ENCODE results near the gene SINHCAF.
"Not testable (repeated sequence)": the region's sequence is repeated elsewhere in the genome, so short reads cannot be mapped to it uniquely, and the experiment has no call there.

SINHCAF gene

DNA sequence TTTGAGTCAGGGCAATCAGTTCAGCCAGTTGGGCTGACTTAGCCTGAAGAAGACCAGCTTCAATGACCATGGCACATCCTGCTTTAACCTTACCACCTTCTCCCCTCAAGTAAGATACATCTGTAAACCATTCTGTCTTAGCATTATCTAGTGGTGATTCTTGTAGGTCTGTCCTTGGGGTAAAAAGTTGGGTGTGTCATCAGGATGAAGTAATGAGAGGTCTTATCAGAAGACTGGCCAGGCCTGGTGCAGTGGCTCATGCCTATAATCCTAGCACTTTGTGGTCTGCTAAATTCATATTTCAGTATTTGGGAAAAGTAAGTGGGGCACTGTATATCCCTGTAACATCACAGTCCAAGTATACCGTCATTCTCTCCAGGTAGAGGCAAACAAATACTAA, 19.1 kb downstream of the SINHCAF start:
- FAIRE-seq = no peak

DNA sequence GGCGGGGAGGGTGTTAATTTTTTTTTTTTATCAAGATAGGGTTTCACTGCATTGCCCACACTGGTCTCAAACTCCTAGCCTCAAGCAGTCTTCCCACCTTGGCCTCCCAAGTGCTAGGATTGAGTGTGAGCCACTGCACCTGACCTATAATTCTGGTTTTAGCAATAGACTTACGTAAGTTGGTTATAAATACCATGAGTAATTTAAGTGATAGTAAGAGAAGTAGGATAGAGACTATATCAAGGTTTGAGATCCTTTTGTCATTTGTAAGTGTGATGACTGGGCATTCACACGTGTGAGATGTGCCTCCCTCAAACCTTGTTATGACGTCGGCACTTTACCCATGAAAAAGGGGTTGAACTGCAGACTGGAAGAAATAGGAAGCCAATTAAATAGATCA, 22.5 kb downstream of the SINHCAF start:
- no peak for FAIRE-seq

DNA sequence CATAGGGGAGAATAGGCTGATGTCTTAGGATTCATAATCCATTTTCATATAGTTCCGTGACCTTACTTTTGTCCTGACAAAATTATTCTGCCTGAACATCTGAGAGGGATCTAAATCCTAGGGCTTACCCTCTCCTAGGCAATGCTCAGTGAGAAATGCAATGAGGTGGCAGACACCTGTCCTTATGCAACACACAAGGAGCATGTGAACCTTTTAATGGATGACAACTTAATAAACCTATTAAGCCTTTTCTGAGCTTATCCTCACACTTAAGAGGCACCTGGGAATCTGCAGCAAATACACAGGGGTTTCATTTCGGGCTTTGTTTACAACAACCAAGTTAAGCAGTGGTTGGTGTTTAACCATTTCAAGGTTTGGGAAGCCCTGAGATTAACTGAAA, 24.6 kb downstream of the SINHCAF start:
- no peak for FAIRE-seq

DNA sequence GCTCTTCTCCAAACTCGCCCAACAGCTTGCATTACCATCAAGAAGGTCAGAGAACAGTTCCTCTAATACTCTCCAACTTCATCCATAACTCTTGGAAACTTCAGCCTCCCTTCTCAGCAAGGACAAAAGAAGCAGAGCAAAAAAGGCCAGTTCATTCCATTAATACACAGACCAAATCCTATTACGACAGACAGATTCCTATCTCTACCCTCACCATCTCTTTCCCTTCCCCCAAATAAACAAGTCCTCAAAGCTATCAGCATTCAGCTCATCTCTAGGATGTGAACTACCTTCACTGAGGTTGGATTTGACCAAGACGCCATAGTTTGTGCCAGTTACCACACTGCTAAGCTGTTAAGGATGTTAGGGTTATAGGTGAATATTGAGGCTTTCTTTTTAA, 25.2 kb downstream of the SINHCAF start:
- no peak for FAIRE-seq

DNA sequence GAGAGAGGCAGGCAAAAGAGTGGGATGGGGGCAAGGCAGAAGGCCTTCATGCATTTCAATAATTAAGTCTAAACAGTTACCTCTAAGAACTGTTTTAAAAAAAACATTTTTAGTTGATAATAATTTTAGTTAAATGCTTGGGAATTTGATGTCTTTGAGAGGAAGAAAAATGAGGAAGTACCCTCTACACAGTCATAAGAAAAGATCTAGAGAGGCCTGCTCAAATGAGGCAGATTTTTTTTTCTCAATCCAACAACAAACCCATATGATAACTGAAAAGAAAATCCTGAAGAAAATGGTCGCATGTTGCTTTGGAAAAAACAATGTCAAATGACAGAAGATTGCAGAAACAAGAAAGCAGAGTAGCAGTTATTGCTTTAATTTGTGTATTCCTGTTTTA, 25.6 kb downstream of the SINHCAF start:
- FAIRE-seq = no peak

DNA sequence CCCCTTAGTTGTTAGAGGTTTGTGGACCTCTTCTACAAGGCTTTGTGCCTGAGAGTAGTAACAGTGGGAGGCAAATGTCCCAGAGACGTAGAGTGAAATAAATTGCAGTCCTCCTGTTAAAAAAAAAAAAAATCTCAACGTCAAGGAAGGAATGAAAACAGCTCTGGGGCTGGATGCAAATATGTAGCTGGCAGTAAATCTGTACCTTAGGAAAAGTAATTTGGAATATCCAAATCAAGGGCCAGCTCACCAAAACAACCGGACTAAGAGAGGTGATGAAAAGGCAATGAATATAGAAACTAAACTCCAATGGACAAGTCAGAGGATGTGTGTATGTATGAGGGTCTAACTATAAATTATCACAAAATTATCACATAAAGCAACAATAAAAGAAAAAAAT, 27.0 kb downstream of the SINHCAF start:
- FAIRE-seq = no peak

DNA sequence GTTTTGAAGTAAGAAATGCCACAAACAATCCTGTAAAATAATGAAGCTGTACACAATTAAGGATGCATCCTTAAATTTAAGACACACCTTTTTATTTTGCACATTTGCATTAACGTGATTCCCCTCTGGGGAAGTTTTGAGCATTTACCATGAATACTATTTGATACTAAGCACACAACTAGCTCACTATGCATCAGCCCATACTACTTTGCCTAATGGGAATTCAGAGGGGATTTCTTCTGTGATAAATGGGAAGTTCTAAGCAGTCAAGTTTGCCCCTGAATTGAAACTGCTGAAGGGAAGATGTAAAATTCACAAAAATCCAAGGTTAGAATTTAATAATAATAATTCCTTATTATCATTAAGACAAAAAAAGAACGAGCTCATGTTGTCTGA, 27.4 kb downstream of the SINHCAF start:
- FAIRE-seq = no peak

DNA sequence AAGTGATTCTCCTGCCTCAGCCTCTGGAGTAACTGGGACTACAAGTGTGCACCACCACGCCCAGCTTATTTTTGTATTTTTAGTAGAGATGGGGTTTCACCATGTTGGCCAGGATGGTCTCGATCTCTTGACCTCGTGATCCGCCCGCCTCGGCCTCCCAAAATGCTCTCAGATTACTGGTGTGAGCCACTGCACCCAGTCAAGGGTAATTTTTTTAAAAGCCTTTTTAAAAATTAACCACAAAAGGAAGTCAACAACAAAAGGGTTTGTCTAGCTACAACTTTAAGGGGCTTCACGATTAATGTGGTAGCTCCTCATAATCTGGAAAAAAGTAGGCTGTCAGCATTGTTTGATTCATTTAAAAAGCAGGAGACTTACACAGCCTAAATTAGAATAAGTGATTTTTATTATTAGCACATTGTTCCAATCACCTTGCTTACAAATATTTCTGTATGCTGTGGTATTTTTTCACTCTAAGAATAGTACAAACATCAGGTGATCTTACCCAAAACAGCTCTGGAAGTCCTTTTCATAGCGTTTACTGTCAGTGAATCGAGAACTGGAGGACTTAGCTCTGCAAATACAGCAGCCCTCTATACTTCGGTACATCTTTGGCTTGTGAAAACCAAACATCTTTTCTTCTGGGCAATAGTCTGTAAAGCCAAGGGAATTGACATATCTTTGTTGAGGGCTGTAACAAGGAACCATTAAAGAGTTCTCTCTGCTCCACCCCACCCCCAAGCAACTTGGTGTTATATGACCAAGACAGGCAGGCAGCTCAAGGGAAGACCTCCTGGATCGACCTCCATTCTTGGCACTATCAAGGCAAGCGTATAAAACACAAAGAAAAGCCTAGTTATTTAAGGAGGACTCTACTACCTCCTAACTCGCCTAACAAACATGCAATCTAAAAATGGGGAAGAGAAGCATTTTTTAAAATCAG, 28.1 kb downstream of the SINHCAF start:
- FAIRE-seq = no peak

DNA sequence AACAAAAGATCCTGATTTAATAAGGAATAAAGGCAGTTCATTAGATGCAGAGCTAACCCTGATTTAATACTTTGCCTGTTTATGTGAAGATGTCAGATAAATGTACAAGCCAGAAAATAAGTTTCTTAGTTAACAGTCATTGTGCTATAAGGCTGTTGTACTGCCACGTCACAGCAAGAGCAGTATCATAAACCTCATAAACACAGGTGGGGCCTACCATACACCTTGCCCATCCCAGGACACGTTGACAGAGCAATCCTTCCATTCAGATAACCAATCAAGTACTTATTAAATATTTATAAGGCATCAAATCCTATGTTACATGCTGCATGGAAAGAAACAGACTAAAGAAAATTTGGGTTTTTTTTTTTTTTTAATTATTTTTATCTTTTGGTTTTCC, 36.5 kb downstream of the SINHCAF start:
- no peak for FAIRE-seq

DNA sequence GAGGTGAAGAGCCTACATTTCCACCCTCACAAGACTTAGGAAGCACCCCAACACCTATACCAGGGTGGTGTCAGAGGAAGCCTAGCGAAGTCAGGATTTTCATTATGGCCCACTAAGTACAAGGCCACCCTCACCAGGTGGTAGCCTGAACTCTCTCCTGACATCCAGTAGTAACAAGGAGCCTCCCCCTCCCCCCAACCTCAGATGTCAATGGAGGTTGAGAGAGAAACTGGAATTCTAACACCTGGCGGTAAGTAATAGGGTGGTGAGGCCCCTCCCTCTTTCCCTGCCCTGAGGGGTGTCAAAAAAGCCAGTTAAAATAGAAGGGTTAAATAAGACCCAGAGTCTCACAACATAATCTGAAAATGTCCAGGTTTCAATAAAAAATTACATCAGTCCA, 37.6 kb downstream of the SINHCAF start:
- no peak for FAIRE-seq

DNA sequence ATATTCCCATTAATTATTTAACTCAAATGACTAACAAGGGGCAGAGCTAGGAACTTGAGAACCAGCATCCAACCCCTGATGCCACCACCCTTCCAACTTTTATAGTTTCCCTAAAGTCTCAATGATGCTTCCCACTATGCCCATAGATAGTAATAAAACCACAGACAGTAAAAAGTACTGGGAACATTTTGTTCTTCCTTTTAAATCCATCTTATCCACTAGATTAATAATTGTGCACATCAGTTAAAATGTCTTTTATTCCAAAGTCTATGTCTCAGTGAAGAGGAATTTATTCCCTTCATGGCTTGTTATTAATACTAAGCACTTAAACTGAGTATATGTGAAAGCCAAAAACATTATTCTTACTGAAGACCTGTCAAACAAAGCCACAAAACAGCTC, 45.8 kb downstream of the SINHCAF start:
- no peak for FAIRE-seq

DNA sequence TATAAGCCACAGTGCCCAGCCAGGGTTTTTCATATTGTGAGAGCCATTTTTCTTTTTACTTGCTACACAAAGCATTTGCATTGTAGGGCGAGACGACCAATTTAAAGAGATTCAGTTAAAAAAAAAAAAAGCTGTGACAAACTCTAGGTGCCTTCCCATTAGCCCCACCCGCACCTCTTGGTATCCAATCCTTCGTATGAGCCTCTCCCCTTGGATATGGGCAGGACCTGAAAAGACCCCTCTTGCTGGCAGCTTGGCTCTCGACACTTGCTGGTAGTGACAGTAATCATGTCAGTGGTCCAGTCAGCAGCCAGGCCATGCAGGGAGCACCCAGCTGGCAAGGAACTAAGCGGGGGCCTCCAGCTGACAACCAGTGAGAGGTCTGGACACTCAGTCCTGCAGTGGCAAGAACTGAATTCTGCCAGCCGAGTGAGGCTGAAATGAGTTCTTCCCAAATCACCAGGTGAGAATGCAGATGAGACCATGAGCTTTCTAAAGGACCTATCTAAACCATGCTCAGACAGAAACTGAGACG, 46.5 kb downstream of the SINHCAF start:
- no peak for FAIRE-seq

DNA sequence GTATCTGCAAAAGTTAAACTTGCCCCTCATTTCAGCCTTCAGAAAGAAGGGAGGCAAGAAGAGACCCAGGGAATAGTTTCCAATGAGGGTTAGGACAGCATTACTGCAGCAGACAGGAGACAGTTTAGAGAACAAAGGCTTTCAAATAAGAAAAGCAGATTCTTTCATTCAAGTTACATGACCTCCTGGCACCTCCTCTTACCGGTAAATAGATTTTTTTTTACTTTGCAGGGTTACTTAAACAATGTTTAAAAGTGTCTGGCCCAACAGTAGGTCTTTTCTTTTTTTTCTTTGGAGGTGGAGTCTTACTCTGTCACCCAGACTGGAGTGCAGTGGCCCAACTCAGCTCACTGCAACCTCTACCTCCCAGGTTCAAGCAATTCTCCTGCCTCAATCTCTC, 47.1 kb downstream of the SINHCAF start:
- FAIRE-seq = no peak

DNA sequence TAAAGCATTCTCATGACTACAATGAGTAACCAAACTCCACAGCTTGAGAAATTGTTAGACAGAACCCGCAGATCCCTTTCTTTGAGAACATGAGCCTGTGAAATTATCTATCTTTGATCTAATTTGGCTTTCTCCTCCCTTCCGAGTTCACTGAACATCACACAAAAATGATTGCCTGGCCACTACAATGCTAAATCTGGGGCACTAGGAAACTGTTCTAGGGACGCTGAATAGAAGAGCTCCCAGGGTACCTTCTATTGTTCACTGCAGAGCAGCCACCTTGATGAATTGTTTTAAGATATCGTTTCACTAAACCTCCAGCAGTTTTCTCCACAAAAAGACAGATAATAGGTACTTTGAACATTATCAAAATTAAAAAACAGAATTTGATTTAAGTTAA, 47.5 kb downstream of the SINHCAF start:
- no peak for FAIRE-seq

DNA sequence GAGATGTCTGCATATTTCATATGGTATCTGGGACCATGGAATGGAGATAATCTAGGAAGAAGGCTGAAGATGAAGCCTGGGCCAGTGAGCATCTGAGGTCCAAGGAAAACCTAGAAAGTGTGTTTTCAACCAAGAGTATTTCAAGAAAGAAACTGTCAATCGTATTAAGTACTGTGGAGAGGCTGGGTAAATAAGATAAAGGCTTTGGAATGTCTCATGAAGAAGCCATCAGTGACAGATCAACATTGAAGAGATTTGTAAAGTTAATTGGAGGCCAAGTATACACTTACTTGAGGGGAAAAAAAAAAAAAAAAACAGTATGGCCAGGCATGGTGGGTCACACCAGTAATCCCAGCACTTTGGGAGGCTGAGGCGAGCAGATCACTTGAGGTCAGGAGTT, 48.9 kb downstream of the SINHCAF start:
- no peak for FAIRE-seq

DNA sequence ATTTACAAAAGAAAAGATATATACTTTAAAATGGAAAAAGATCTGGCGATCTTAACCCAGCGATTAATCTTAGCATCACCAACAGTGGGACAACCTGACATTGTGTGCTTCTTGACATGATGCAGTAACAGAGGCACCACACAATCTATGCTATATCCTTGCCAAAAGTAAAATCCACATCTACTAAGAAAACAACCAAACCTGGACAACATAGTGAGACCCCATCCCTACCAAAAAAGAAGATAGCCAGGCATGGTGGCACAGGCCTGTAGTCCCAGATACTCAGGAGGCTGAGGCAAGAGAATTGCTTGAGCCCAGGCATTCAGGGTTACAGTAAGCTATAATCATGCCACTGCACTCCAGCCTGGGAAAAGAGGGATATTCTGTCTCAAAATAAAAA, 50.5 kb downstream of the SINHCAF start:
- FAIRE-seq = no peak

DNA sequence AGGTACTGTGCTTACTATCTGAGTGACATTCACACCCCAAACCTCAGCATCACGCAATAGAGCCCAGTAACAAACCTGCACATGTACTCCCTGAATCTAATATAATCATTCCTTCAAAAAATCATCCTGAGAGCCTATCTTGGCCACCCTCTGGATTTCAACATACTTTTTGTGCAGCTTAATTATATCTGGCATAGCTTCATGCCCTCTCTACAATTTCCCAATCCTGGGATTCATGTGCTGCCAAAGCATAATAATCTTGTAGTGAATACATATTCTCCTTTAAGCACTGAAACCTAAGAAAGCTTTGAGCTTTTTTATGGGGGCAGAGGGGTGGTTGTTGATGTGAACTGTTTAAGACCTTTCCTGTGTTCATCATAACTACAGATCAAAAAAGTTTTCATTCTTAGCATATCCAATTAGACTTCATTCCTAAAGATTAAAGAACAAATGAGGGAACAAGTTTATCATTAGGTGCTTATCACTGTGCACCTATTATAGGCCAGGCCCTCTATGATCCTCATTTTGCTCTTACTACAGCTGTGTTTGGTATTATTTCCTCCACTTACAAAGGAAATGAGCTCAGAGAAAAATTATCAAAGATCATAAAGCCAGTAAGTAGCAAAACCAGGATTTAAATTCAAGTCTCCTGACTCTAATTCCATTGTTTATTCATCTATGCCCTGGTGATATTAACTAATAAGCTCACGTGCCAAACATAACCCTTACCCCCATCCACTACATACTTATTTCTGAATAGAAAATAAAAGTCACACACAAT, 51.2 kb downstream of the SINHCAF start:
- FAIRE-seq = no peak

DNA sequence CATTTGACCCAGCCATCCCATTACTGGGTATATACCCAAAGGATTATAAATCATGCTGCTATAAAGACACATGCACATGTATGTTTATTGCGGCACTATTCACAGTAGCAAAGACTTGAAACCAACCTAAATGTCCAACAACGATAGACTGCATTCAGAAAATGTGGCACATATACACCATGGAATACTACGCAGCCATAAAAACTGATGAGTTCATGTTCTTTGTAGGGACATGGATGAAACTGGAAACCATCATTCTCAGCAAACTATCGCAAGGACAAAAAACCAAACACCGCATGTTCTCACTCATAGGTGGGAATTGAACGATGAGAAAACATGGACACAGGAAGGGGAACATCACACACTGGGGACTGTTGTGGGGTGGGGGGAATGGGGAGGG, 52.2 kb downstream of the SINHCAF start:
- FAIRE-seq = not testable (repeated sequence)

DNA sequence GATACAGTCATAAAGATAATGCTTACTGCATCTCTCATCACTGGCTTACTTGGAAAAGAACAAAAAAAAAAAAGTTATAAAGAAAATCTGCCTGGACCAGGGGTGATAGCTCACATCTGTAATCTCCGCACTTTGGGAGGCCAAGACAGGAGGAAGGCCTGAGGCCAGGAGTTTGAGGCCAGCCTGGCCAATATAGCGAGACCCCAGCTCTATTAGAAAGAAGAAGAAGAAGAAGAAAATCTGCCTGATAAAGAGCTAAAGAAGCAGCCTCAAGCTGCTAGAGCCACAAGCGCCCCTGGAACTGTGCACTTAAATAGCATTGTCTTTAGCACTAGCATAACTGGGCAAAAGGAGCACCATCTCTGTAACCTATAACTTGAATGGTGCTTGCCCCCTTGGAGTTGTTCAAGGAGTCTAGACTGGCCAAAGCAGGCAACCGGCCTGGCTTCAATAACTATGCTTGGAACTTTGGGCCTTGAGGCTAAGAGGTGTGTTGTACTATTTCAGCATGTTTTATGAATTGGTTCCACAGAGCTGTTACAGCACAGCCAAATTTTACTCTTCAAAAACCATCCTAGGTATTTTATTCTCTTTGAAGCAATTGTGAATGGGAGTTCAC, 53.2 kb downstream of the SINHCAF start:
- FAIRE-seq = no peak

DNA sequence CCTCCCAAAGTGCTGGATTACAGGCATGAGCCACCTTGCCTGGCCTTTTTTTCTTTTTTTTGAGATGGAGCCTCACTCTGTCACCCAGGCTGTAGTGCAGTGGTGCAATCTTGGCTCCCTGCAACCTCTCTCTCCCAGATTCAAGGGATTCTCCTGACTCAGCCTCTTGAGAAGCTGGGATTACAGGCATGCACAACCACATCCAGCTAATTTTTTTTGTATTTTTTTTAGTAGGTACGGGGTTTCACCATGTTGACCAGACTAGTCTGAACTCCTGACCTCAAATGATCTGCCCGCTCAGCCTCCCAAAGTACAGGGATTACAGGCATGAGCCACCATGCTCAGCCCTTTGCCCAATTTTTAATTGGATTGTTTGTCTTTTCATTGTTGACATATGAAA, 58.0 kb downstream of the SINHCAF start:
- no peak for FAIRE-seq

DNA sequence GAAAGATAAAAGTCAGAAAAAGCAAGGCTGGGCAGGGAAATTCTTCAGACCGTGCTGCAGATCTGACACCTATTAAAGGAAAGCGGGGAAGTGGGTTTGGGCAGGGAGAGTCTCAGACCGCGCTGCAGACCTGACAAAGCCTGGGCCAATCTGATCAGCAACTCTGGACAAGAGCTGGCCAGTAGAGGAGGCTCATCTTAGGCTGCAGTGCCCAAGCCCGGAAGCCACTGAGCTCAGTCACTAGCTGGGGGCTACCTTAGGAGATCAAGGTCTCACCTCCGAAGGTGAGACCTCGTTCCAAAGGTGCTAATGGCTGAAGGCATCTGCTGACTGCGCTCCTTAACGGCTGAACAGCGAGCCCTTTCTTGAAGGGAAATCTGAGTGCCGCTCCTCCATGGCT, 60.2 kb downstream of the SINHCAF start:
- no peak for FAIRE-seq

DNA sequence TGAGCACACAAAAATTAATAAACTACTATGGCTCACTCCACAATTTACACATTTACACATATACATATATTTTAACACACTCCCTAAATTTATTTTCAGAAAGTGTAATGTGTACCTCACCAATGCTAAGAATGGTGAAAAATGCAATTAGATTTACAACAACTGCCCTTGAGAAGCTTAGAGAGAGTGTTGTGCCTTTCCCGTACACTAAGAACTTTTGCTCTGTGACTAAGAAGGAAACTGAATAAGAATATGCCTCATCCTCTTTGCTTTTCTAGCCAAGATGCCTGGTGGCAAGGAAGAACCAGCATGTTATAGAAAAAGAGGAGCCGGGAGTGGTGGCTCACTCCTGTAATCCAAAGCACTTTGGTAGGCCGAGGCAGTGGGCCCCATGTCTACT, 62.3 kb downstream of the SINHCAF start:
- FAIRE-seq = no peak

DNA sequence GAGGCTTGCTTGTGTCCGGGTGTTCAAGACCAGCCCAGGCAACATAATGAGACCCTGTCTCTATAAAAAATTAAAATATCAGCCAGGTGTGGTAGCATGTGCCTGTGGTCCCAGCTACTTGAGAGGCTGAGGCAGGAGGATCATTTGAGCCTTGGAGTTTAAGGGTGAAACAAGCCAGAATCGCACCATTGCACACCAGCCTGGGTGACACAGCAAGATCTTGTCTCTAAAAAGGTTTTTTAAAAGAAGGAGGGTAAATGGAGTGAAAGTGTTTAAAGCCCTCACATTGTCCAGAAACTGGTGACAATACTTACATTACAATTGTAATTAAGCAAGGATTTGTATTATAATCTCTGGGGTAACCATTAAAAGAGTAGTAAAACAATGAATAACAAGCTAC, 64.2 kb downstream of the SINHCAF start:
- FAIRE-seq = no peak

Data from endometrium (tissue), 2 donors.